Measurements from ENCODE around the gene HHAT. TPM values are rescaled to one million over a fixed set of nuclear protein-coding genes. Genes with fewer than 3 reads are reported as not detected.

The HHAT gene
- total RNA-seq, 2 donors from 2014 or later: 0.58 to 1.3 TPM

DNA sequence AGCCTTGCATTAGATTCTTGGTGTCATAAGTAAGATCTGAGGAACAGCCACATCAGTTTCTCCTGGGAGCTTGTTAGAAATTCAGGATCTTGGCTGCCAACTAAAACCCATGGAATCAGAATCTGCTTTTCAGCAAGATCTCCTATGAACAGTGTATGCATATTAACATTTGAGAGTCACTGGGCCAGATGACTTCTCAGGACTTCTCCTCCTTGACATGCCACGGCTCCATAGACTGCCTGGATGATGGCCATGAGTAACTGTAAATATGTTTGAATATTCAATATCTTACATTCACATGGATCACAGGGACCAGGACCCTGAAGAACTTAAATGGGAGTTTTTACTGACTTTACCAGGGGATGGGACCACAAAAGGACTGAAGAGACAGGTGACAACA, 148.0 kb downstream of the HHAT start:
- Mint-ChIP-seq H3K4me3 (no peak overlapping the region), H3K27ac (no peak overlapping the region), H3K4me1 (no peaks in the 10 kb centered on the region), H3K9me3 (no peaks in the 10 kb centered on the region), H3K36me3 (ENCODE audit: low read depth) (no peaks in the 10 kb centered on the region), H3K27me3 (no peaks in the 10 kb centered on the region)
- no peak for ATAC-seq (replicated peaks)

DNA sequence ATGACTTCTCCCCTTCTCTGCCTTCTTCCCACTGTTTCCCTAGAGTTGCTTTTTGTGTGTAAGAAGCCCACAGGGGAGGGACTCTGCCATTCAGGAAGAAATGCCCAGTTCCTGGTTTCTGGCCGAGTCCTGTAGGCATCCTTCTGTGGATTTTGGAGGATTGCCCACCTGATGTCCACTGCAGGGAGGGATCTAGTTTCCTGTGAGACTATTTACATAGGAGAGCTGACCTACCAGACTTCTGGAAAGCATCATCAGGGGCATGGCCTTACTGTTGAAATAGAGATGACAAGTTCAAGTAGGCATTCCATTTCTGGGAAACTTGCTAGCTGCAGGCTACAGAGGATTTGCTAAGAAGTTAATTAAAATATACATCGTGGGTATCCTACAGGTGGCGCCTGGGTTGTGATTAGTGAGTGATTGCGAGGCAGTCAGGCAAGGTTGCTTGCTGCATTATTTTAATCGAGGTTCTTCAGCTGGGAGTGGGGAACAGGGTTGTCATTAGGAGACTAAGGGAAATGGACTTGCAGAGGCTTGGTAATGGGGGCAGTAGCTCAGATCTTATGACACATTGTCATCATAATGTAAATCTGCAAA, 148.7 kb downstream of the HHAT start:
- Mint-ChIP-seq H3K9me3 (no peaks in the 10 kb centered on the region), H3K4me3 (no peak overlapping the region), H3K36me3 (ENCODE audit: low read depth) (no peaks in the 10 kb centered on the region), H3K4me1 (no peaks in the 10 kb centered on the region), H3K27me3 (no peaks in the 10 kb centered on the region), H3K27ac (no peak overlapping the region)
- no peak for ATAC-seq (replicated peaks)

DNA sequence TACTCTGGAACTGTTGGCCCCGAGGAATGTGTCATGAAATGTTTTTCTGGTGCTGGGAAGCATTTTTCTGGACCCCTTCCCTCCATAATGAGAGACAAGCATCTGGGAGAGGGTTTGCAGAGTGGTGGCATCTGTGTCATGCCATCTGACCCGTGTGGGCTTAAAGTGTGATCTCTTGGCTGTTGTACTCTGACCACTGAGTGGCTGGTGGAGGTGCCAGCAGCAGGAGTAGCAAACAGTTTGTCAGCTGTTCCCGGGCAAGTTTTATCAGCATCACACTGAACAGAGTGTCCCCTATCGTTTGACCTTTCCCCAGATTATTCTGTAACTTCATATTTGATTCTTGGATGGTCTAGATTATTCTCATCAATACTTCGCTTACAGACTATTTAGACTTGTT, 150.1 kb downstream of the HHAT start:
- Mint-ChIP-seq H3K36me3 (ENCODE audit: low read depth) (no peaks in the 10 kb centered on the region), H3K27ac (no peak overlapping the region), H3K4me3 (no peak overlapping the region), H3K9me3 (no peaks in the 10 kb centered on the region), H3K27me3 (no peaks in the 10 kb centered on the region), H3K4me1 (no peaks in the 10 kb centered on the region)
- no peak for ATAC-seq (replicated peaks)

DNA sequence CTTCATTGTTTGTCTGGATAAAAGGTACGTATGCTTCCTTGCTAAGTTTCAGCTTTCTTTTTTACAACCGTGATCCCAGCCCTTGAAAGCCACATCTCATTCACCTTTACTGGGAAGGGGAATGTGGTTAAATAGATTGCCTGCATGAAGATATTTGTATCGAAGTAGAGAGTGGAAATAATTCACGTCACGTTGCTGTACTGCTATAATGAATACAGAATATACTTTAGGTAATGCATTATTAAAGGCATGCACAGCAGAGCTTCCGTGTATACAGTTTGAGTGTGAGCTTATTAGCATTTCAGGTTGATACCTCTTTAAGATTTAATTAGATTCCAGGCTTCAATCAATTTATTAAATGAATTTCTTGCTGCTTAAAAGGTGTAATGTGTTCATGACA, 153.8 kb downstream of the HHAT start:
- Mint-ChIP-seq H3K27me3 (no peaks in the 10 kb centered on the region), H3K36me3 (ENCODE audit: low read depth) (no peaks in the 10 kb centered on the region), H3K4me3 (no peak overlapping the region), H3K4me1 (no peaks in the 10 kb centered on the region), H3K27ac (no peak overlapping the region), H3K9me3 (no peaks in the 10 kb centered on the region)
- no peak for ATAC-seq (replicated peaks)

DNA sequence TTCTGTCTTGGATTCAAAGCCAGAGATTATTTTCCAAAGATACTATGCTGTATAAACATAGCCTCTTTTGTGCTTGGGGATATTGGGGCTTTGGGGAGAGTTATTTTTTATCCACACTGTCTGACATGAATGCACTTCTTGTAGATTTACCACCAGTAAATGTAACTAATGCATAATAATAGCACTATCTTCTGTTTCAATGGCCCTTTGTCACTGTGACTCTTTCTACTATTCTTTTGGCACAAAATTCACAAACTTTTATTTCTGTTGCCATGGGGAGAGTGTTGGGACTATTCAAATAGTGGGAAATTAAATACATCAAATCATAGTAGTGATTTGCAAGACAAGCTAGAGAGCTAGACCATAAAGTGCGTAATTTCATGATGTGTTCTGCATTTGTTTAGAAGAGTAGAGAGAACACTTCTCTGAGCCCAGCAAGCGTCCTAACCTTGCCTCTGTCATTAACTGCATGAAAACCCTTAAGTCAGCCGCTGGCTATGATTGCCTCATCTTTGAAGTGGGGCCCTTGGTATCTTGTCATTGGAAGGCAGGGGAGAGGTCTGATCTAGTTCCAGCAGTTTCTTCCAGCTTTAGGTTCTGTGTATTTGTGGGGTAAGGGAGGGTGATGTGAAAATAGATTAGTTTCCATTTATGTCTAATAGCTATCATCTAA, 154.4 kb downstream of the HHAT start:
- Mint-ChIP-seq H3K4me3 (no peak overlapping the region), H3K27me3 (no peaks in the 10 kb centered on the region)

DNA sequence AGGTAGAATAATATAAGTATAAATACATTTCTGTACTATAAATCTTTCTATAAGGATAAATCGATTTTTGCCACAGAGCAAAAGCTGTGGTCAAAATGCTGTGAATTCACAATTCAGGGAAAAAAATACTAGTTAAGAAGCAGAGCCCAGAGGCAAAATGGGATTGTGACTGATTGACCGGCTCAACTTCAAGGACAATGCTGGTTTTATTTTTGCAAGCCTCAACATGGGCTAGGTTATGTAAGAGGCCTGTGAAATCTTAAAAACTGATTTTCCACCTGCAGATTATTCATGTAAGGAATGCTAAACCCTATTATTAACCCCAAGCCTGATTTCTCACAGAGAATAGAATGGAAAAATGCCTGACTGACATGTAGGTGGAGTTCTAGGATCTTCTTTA, 155.1 kb downstream of the HHAT start:
- Mint-ChIP-seq H3K4me3 (no peak overlapping the region), H3K9me3 (no peaks in the 10 kb centered on the region), H3K27me3 (no peaks in the 10 kb centered on the region), H3K4me1 (no peaks in the 10 kb centered on the region), H3K27ac (no peak overlapping the region), H3K36me3 (ENCODE audit: low read depth) (no peaks in the 10 kb centered on the region)
- ATAC-seq (replicated peaks): no peak

More for the DNA sequence above, 154.4 kb downstream of the HHAT start:
- Mint-ChIP-seq H3K4me1 (no peaks in the 10 kb centered on the region), H3K36me3 (ENCODE audit: low read depth) (no peaks in the 10 kb centered on the region), H3K9me3 (no peaks in the 10 kb centered on the region), H3K27ac (no peak overlapping the region)
- ATAC-seq (replicated peaks): no peak

DNA sequence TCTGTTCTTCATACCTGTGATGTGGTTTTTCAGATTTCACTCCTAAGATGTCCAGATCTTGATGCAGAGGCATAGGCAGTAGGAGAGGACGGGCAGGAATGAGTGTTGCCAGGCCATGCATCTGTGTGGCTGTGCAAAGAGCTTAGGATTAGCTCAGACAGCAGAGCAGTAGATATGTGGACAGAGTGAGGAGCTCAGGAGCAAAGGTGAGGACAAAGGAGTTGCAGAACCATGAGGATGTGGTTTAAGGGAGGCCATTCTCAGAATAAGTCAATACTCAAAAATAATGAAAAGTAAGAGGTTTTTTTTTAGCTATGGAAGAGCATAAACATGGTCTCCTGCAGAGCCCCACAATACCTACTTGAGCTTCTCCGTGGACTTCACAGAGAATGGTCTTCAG, 158.3 kb downstream of the HHAT start:
- Mint-ChIP-seq H3K4me1 (no peaks in the 10 kb centered on the region), H3K9me3 (no peaks in the 10 kb centered on the region), H3K27ac (no peak overlapping the region), H3K36me3 (ENCODE audit: low read depth) (no peaks in the 10 kb centered on the region), H3K27me3 (no peaks in the 10 kb centered on the region), H3K4me3 (no peak overlapping the region)
- ATAC-seq (replicated peaks): no peak

DNA sequence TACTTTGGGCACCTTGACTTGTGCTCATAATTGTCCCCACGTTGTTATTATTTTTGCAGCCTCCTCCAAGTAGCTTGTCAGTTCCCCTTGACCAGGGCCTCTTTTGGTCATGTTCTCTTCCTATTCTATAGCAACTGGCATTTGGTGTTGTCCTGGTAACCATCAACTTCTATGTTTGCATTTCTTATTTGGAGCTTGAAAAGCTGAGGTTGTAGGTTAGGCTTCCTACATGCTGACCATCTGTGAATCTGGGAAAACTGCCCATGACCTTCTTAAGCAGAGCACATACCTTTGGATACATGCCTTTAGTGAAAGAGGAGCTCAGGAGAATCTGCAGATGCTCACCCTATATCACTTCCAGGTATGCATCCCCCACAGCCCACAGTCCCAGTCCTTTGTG, 160.8 kb downstream of the HHAT start:
- Mint-ChIP-seq H3K27me3 (no peaks in the 10 kb centered on the region), H3K4me3 (no peak overlapping the region), H3K27ac (no peak overlapping the region), H3K4me1 (no peaks in the 10 kb centered on the region), H3K9me3 (peaks cover 3% of the 10 kb centered on the region), H3K36me3 (ENCODE audit: low read depth) (no peaks in the 10 kb centered on the region)
- ATAC-seq (replicated peaks): no peak

DNA sequence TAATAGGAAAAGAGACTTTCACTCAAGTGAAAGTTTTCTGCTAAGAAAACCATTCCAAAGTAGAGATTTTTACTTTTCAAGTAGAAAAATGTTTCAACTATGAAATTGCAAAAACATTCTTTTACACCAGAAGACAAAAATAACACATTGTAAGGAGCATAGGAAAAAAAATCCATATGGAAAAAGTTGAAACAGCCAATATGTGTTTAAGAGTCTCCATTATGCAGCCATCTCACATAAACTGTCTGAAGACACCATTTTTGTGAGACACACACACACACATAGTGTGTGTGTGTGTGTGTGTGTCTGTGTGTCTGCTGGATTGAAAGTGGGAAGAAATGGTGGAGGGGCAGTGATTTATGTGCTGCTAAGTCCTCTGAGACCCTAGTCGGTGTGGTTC, 162.1 kb downstream of the HHAT start:
- H3K9me3 Mint-ChIP-seq: peaks cover 3% of the 10 kb centered on the region
- no peaks in the 10 kb centered on the region for H3K4me1 Mint-ChIP-seq
- no peak for ATAC-seq (replicated peaks)
- H3K36me3 Mint-ChIP-seq (ENCODE audit: low read depth): no peaks in the 10 kb centered on the region
- H3K4me3 Mint-ChIP-seq: no peak overlapping the region
- H3K27ac Mint-ChIP-seq: no peak overlapping the region
- H3K27me3 Mint-ChIP-seq: no peaks in the 10 kb centered on the region

DNA sequence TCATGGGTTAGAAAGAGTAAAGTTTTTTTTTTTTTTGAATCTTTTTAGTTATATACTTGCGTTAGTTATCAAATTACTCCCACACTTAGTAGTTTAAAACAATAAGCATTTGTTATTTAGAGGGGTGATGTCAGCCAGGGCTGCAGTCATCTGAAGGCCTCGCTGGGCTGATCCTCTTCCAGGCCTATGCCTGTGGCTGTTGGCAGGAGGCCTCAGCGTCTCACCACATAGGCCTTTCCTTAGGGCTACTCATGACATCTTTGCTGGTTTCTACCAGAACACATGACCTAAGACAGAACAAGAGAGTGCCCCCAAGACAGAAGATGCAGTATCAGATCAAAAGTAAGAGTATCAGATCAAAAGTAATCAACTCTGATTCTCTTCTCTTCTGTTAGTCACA, 167.4 kb downstream of the HHAT start:
- no peak for ATAC-seq (replicated peaks)

DNA sequence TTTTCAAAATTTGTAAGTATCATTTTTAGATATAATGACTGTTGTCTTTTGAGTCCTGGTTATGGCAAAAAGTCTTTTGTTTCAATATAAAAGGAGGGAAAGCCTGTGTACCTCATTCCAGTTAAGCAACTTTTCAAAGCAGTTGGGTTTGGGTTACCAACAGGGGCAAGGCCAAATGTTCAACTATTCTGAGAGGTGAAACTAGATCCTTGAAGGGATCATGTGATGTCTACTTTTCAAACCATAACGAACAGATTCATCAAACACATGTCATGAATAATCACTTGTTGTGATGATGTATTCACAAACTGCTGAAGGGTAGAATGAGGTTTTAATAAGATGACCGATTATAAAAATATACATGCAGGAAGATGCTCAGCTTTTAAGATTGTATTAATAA, 171.3 kb downstream of the HHAT start:
- Mint-ChIP-seq H3K4me1 (no peaks in the 10 kb centered on the region), H3K27me3 (no peaks in the 10 kb centered on the region), H3K9me3 (no peaks in the 10 kb centered on the region), H3K4me3 (no peak overlapping the region), H3K27ac (no peak overlapping the region), H3K36me3 (ENCODE audit: low read depth) (no peaks in the 10 kb centered on the region)
- no peak for ATAC-seq (replicated peaks)

More for the DNA sequence above, 167.4 kb downstream of the HHAT start:
- H3K36me3 Mint-ChIP-seq (ENCODE audit: low read depth): no peaks in the 10 kb centered on the region
- H3K4me3 Mint-ChIP-seq: no peak overlapping the region
- peaks cover 3% of the 10 kb centered on the region for H3K9me3 Mint-ChIP-seq
- no peak overlapping the region for H3K27ac Mint-ChIP-seq
- no peaks in the 10 kb centered on the region for H3K27me3 Mint-ChIP-seq
- H3K4me1 Mint-ChIP-seq: no peaks in the 10 kb centered on the region

DNA sequence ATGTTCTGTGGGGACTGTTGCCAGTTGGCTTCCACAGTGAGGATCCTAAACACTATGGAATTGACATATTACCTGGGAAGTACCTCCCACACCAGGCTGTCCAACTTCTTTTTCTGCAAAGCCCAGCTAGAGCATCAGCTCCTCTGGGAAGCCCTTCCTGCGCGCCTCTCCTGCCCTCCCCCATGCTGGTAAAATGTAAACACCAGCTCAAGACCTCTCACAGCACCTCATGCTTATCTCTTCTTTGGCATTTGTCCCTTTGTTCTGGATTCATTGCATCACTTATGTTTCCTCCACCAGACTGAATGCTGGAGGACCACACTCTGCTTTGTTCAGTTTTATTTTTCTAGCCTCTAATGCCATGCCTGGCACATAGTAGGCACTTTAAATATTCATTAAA, 172.1 kb downstream of the HHAT start:
- Mint-ChIP-seq H3K27me3 (no peaks in the 10 kb centered on the region), H3K4me3 (no peak overlapping the region), H3K9me3 (no peaks in the 10 kb centered on the region), H3K4me1 (no peaks in the 10 kb centered on the region), H3K36me3 (ENCODE audit: low read depth) (no peaks in the 10 kb centered on the region), H3K27ac (no peak overlapping the region)
- no peak for ATAC-seq (replicated peaks)

DNA sequence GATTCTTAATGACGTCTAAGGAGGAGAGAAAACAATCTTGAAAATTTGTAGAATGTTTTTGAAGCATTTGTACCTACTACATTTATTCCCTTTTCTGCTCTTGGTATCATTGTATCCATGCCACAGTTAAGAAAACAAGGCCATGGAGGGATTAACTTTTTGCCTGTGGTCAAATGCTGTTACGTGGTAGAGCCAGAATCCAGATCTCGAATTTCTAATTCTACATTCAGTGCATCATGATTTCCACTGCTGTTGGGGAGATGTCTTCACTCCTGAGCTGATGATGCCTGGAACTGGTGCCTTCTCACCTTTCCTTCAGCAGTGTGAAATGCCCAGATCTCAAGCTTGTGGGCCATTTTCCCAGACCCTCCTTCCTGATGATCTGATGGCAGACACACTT, 175.6 kb downstream of the HHAT start:
- no peaks in the 10 kb centered on the region for H3K27me3 Mint-ChIP-seq
- no peak for ATAC-seq (replicated peaks)
- H3K9me3 Mint-ChIP-seq: no peaks in the 10 kb centered on the region
- no peak overlapping the region for H3K27ac Mint-ChIP-seq
- H3K36me3 Mint-ChIP-seq (ENCODE audit: low read depth): no peaks in the 10 kb centered on the region
- no peaks in the 10 kb centered on the region for H3K4me1 Mint-ChIP-seq
- H3K4me3 Mint-ChIP-seq: no peak overlapping the region

DNA sequence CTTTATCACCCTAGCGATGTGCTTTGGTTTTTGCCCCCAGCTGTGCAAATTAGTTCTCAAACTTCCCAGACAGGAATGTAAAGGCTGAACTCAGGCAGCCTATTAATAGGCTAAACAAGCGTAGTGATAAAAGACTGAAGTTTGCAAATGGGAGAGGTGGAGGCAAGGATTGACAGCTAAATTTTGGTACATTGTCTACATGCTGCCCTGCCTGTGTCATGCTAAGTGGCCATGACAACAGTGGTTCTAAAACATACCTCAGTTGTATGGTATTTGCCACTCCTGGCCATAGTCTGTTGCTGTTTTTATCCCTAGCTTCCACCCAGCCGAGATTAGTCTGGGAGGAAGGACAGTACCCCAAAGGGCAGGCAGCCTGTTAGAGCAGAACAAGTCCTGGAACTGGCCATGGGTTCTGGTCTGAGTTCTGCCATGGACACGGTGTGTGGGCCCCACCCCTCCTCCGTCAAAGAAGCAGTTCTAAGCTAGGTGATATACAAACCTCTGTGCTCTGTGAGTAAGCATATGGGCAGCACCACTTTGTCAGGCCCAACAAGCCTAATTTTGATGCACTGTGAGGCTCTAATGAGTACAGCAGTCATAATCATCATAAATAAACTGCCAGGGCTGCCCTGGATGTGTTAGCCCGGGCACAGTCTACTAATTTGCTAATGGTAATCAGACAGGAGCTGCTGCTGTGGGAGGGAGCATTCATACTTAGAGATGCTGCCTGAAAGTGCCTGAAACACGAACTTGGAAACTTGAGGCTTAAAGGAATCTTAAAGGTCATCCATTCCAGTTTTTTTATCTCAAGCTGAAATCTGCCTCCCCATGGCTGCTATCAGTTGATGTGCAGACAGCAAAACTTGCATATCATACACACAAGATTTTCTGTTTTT, 177.1 kb downstream of the HHAT start:
- Mint-ChIP-seq H3K4me3 (no peak overlapping the region), H3K27me3 (no peaks in the 10 kb centered on the region), H3K36me3 (ENCODE audit: low read depth) (no peaks in the 10 kb centered on the region), H3K27ac (no peak overlapping the region), H3K4me1 (no peaks in the 10 kb centered on the region), H3K9me3 (no peaks in the 10 kb centered on the region)
- ATAC-seq (replicated peaks): no peak

DNA sequence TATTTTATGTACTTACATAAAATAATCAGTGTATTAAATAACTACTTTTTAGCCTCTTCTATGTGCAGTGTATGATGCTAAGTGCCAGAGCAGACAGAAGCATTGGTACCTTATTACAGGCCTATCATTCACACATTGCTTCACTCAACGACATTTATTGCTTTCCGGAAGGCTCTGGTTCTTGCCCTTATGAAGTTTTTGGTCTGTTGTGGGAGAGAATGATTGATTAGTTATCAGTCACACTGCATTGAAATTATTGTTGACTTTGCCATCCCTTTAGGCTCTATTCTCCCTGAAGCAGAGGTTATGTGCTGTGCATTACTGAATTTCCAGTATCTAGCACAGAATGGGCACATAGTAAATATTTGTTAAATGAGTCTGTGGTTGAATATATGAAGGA, 178.0 kb downstream of the HHAT start:
- Mint-ChIP-seq H3K4me3 (no peak overlapping the region), H3K36me3 (ENCODE audit: low read depth) (no peaks in the 10 kb centered on the region), H3K27me3 (no peaks in the 10 kb centered on the region), H3K4me1 (no peaks in the 10 kb centered on the region), H3K9me3 (no peaks in the 10 kb centered on the region), H3K27ac (no peak overlapping the region)
- ATAC-seq (replicated peaks): no peak
